ENCODE measurements around the gene KPNA3. TPM values are rescaled to one million over a fixed set of nuclear protein-coding genes. Genes with fewer than 3 reads are reported as not detected.

KPNA3 gene
- total and polyA plus RNA-seq, 4 donors: 10.9 to 22.0 (median 16.6) TPM

DNA sequence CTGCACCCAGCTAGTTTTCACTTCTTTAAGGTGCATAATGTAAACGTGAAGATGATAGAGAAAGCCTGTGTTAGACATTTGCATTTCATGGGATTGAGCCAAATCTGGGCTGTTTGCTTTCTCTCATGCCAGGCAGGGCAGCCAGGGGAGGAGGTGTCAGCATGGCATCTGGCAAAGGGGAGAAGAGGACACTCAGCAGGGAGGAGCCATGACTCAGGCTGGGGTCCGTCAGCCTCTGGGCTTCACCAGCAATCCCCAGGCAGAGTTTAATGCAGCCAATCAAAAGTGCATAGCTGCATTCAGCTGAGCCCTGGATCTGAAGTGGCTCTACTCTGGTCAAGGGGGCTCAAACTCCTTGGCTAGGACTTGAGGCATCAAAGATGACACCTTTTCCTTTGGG, 124.7 kb downstream of the KPNA3 start:
- H3K4me1 ChIP-seq (ENCODE audit: control insufficient read depth in 4 of 4, insufficient read depth in 4 of 4, low read length in 3 of 4): peaks cover 0 to 9% (median 9%) of the 10 kb centered on the region in 4 donors
- H3K9ac ChIP-seq (ENCODE audit: low read depth in 1 of 2, low read length in 2 of 2): no peak overlapping the region
- H3K36me3 ChIP-seq (ENCODE audit: control insufficient read depth in 4 of 4, insufficient read depth in 3 of 4, low read depth in 1 of 4, low read length in 3 of 4): peaks cover 3 to 23% (median 9%) of the 10 kb centered on the region in 4 donors
- no peak overlapping the region for H3K4me3 ChIP-seq (ENCODE audit: low read depth in 1 of 3, low read length in 3 of 3)
- H3K27ac ChIP-seq (ENCODE audit: low read depth in 1 of 2, low read length in 2 of 2): no peak overlapping the region
- WGBS: 40% methylated on average over 2 of the region's 2 CpGs
- H3K27me3 ChIP-seq (ENCODE audit: control insufficient read depth in 4 of 4, insufficient read depth in 4 of 4, low read length in 3 of 4): no peaks in the 10 kb centered on the region
- DNase-seq (ENCODE audit: low spot score): no peak
- no peaks in the 10 kb centered on the region for H3K9me3 ChIP-seq (ENCODE audit: control insufficient read depth in 4 of 4, low read length in 3 of 4)
- no peak for TF ChIP-seq TAF1 (conservative IDR thresholded peaks at IDR 0.05)
- TF ChIP-seq, protein P1, sequence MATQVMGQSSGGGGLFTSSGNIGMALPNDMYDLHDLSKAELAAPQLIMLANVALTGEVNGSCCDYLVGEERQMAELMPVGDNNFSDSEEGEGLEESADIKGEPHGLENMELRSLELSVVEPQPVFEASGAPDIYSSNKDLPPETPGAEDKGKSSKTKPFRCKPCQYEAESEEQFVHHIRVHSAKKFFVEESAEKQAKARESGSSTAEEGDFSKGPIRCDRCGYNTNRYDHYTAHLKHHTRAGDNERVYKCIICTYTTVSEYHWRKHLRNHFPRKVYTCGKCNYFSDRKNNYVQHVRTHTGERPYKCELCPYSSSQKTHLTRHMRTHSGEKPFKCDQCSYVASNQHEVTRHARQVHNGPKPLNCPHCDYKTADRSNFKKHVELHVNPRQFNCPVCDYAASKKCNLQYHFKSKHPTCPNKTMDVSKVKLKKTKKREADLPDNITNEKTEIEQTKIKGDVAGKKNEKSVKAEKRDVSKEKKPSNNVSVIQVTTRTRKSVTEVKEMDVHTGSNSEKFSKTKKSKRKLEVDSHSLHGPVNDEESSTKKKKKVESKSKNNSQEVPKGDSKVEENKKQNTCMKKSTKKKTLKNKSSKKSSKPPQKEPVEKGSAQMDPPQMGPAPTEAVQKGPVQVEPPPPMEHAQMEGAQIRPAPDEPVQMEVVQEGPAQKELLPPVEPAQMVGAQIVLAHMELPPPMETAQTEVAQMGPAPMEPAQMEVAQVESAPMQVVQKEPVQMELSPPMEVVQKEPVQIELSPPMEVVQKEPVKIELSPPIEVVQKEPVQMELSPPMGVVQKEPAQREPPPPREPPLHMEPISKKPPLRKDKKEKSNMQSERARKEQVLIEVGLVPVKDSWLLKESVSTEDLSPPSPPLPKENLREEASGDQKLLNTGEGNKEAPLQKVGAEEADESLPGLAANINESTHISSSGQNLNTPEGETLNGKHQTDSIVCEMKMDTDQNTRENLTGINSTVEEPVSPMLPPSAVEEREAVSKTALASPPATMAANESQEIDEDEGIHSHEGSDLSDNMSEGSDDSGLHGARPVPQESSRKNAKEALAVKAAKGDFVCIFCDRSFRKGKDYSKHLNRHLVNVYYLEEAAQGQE (IDR thresholded peaks at IDR 0.05): no peak

DNA sequence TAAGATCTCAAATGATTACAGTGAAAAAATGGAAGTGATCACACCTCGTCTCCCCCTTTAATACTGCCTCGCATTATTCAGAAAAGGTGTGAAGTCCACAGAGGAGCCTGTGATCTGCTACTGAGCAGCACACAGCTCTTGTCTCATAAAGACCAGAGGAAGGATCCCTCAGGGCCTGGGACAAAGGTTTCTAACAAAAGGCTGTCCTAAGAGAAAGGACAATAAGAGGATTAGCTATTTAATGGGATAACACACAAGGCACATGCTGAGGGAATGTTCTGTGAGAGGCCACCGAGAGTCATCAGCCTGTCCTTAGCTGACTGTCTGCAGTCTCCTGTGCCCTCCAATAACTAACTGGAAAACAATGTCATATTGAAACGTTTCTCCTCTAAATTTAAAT, 127.9 kb downstream of the KPNA3 start:
- DNase-seq (ENCODE audit: low spot score): no peak
- H3K4me1 ChIP-seq (ENCODE audit: control insufficient read depth in 4 of 4, insufficient read depth in 4 of 4, low read length in 3 of 4): peaks cover 0 to 5% (median 1%) of the 10 kb centered on the region in 4 donors
- 90% methylated on average over 4 of the region's 4 CpGs for WGBS
- H3K27me3 ChIP-seq (ENCODE audit: control insufficient read depth in 4 of 4, insufficient read depth in 4 of 4, low read length in 3 of 4): no peaks in the 10 kb centered on the region
- H3K36me3 ChIP-seq (ENCODE audit: control insufficient read depth in 4 of 4, insufficient read depth in 3 of 4, low read depth in 1 of 4, low read length in 3 of 4): peaks cover 6 to 37% (median 18%) of the 10 kb centered on the region in 4 donors
- H3K4me3 ChIP-seq (ENCODE audit: low read depth in 1 of 3, low read length in 3 of 3): no peak overlapping the region
- H3K9me3 ChIP-seq (ENCODE audit: control insufficient read depth in 4 of 4, low read length in 3 of 4): no peaks in the 10 kb centered on the region
- H3K9ac ChIP-seq (ENCODE audit: low read depth in 1 of 2, low read length in 2 of 2): no peak overlapping the region
- no peak for TF ChIP-seq YY1 (IDR thresholded peaks at IDR 0.05)
- no peak for TF ChIP-seq RXRA (IDR thresholded peaks at IDR 0.05)
- TF ChIP-seq TAF1 (conservative IDR thresholded peaks at IDR 0.05): no peak
- no peak for TF ChIP-seq FOXA2 (IDR thresholded peaks at IDR 0.05)
- TF ChIP-seq, protein P2, sequence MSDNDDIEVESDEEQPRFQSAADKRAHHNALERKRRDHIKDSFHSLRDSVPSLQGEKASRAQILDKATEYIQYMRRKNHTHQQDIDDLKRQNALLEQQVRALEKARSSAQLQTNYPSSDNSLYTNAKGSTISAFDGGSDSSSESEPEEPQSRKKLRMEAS (IDR thresholded peaks at IDR 0.05): no peak
- TF ChIP-seq, protein P3, sequence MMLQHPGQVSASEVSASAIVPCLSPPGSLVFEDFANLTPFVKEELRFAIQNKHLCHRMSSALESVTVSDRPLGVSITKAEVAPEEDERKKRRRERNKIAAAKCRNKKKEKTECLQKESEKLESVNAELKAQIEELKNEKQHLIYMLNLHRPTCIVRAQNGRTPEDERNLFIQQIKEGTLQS (IDR thresholded peaks at IDR 0.05): no peak
- TF ChIP-seq SP1 (IDR thresholded peaks at IDR 0.05): no peak
- no peak for TF ChIP-seq EGR1 (IDR thresholded peaks at IDR 0.05; ENCODE audit: low read depth in 2 of 2)
- TF ChIP-seq NR2F2 (IDR thresholded peaks at IDR 0.05): no peak
- TF ChIP-seq RAD21 (IDR thresholded peaks at IDR 0.05): no peak
- TF ChIP-seq JUND (IDR thresholded peaks at IDR 0.05): no peak
- no peak for TF ChIP-seq FOXA1 (IDR thresholded peaks at IDR 0.05)
- no peak for TF ChIP-seq HNF4G (IDR thresholded peaks at IDR 0.05)
- TF ChIP-seq, protein P4, sequence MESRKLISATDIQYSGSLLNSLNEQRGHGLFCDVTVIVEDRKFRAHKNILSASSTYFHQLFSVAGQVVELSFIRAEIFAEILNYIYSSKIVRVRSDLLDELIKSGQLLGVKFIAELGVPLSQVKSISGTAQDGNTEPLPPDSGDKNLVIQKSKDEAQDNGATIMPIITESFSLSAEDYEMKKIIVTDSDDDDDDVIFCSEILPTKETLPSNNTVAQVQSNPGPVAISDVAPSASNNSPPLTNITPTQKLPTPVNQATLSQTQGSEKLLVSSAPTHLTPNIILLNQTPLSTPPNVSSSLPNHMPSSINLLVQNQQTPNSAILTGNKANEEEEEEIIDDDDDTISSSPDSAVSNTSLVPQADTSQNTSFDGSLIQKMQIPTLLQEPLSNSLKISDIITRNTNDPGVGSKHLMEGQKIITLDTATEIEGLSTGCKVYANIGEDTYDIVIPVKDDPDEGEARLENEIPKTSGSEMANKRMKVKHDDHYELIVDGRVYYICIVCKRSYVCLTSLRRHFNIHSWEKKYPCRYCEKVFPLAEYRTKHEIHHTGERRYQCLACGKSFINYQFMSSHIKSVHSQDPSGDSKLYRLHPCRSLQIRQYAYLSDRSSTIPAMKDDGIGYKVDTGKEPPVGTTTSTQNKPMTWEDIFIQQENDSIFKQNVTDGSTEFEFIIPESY (IDR thresholded peaks at IDR 0.05): no peak
- no peak for TF ChIP-seq HNF4A (conservative IDR thresholded peaks at IDR 0.05)
- H3K27ac ChIP-seq (ENCODE audit: low read depth in 1 of 2, low read length in 2 of 2): no peak overlapping the region

All from liver (tissue), 9 donors.